Peyer's patch (tissue), 4 donors: Measurements from ENCODE around the gene HGF. TPM values are rescaled to one million over a fixed set of nuclear protein-coding genes. Genes with fewer than 3 reads are reported as not detected.

Source experiments
- DNase-seq, 3 donors: peaks; one replicate each; pipeline ENCODE4 v3.0.0-alpha.2; 2017 to 2019
- H3K27ac ChIP-seq, 4 donors: fragments of 200-600 bp; sonication (generic); one replicate each; pipeline ENCODE4 v1.5.1; 2016 to 2019
- H3K27me3 ChIP-seq, 2 donors: fragments of 200-600 bp; sonication (generic); one replicate each; pipeline ENCODE4 v1.5.1; 2019
- H3K36me3 ChIP-seq, 3 donors: fragments of 200-600 bp; sonication (generic); one replicate each; pipeline ENCODE4 v1.5.1; 2016 to 2019
- H3K4me1 ChIP-seq, 4 donors: fragments of 200-600 bp; sonication (generic); one replicate each; pipeline ENCODE4 v1.5.1; 2016 to 2019
- H3K4me3 ChIP-seq, 4 donors: fragments of 200-600 bp; sonication (generic); 1 replicate in 3 of 4; 2 replicates in 1 of 4; pipeline ENCODE4 v1.5.1; 2016 to 2019; ENCODE audit warnings: mild to moderate bottlenecking in 1 of 4
- H3K9me3 ChIP-seq, 4 donors: fragments of 200-600 bp; sonication (generic); one replicate each; pipeline ENCODE4 v1.5.1; 2016 to 2019; ENCODE audit warnings: mild to moderate bottlenecking in 1 of 4
- POLR2A ChIP-seq, 2 donors: fragments of 450-650 bp; IDR thresholded peaks; one replicate each; pipeline ENCODE4 v1.5.1; 2017; ENCODE audit warnings: antibody characterized with exemption in 2 of 2, mild to moderate bottlenecking in 2 of 2, moderate library complexity in 2 of 2
- total RNA-seq, 4 donors: library from RNA; depleted of rRNA; stranded (reverse); fragments of >200 nt; gene quantifications; one replicate each; pipeline ENCODE4 v1.1.0, GENCODE V29; 2016
- TF ChIP-seq, protein P1 (sequence below), 6 experiments: fragments of 450-650 bp in 4 of 6; fragments of 200-600 bp in 2 of 6; sonication (generic) in 1 of 6; IDR thresholded peaks; one replicate each; pipeline ENCODE4 v1.5.1; 2017 to 2019; ENCODE audit warnings: antibody characterized with exemption in 6 of 6, mild to moderate bottlenecking in 3 of 6, moderate library complexity in 1 of 6

The HGF gene
- total RNA-seq, 4 donors from 2014 or later: 0.88 to 5.0 (median 3.8) TPM

DNA sequence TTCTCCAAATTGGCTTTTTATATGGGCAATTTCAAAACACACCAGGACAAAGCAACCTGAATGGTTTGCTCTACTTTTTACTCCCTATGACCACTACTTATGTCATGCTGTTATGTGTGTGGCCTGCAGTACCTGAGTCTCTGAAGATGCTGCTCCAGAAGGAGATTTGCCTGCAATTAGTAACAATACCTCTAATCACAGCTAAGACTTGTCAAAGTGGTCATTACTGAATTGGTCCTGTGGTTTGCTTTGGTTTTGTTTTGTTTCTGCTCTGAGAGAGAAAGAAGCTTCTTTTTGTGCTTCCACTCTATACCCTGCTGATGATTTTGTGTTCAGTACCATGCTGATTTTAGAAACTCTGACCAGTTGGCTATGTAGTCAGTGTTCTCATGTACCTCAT, 25.5 kb downstream of the HGF start:
- H3K4me1 ChIP-seq: no peaks in the 10 kb centered on the region
- H3K9me3 ChIP-seq: no peaks in the 10 kb centered on the region
- H3K4me3 ChIP-seq: no peak overlapping the region
- no peak for DNase-seq
- no peak for TF ChIP-seq POLR2A (IDR thresholded peaks at IDR 0.05)
- TF ChIP-seq, protein P1, sequence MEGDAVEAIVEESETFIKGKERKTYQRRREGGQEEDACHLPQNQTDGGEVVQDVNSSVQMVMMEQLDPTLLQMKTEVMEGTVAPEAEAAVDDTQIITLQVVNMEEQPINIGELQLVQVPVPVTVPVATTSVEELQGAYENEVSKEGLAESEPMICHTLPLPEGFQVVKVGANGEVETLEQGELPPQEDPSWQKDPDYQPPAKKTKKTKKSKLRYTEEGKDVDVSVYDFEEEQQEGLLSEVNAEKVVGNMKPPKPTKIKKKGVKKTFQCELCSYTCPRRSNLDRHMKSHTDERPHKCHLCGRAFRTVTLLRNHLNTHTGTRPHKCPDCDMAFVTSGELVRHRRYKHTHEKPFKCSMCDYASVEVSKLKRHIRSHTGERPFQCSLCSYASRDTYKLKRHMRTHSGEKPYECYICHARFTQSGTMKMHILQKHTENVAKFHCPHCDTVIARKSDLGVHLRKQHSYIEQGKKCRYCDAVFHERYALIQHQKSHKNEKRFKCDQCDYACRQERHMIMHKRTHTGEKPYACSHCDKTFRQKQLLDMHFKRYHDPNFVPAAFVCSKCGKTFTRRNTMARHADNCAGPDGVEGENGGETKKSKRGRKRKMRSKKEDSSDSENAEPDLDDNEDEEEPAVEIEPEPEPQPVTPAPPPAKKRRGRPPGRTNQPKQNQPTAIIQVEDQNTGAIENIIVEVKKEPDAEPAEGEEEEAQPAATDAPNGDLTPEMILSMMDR (IDR thresholded peaks at IDR 0.05): no peak
- no peak overlapping the region for H3K27ac ChIP-seq
- no peaks in the 10 kb centered on the region for H3K36me3 ChIP-seq
- no peaks in the 10 kb centered on the region for H3K27me3 ChIP-seq

DNA sequence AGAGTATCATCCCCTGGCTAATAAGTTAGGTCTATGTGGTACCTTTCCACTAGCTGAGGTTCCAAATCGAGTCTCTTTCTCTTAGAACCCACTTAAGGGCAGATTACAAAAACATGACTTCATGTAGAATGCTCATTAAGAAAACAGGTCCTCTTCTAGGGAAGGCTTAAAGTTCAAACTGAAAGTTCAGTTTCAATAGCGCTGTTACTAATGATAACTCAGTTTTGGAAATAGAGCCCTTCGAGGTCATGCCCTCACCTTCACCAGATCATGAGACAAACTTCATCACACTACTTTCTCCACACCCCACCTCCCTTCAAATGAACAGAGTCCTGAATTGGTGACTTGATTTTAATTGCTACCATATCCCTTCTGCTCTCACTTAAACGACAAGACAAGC, 26.2 kb downstream of the HGF start:
- Histone ChIP-seq H3K27me3 (no peaks in the 10 kb centered on the region), H3K9me3 (no peaks in the 10 kb centered on the region), H3K27ac (no peak overlapping the region), H3K36me3 (no peaks in the 10 kb centered on the region), H3K4me3 (no peak overlapping the region), H3K4me1 (no peaks in the 10 kb centered on the region)
- no peak for TF ChIP-seq POLR2A (IDR thresholded peaks at IDR 0.05)
- TF ChIP-seq, protein P1 (IDR thresholded peaks at IDR 0.05): no peak
- no peak for DNase-seq

DNA sequence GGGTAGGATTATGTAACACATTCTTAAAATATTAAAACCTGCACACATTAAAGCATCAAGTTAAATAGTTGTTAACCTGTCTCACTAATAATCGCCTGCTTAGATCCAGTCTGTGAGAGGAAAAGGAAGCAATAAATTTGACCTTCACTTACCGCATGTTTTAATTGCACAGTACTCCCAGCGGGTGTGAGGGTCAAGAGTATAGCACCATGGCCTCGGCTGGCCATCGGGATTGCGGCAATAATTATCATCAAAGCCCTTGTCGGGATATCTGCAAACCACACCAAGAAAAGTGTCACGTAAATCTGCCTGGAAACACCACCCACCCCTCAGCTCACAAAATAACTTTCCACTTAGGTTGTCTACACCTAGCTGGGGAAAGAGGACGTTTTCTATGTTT, 26.6 kb downstream of the HGF start:
- no peaks in the 10 kb centered on the region for H3K4me1 ChIP-seq
- TF ChIP-seq, protein P1 (IDR thresholded peaks at IDR 0.05): no peak
- no peak for TF ChIP-seq POLR2A (IDR thresholded peaks at IDR 0.05)

DNA sequence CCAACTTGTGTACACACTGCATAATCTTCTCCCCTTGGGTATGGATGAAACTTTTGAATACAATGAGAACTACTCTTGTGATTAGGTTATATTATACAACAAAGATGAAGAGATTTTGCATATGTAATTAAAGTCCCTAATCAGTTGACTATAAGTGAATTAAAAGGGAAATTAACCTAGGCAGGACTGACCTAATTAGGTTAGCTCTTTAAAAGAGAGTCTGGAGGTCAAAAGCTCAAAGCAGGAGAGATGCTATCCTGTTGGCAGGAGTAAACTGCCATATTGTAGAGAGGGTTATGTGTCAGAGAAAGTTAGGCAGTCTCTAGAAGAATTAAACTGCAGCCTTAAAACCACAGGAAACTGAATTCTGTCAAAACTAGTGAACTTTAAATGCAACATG, 29.4 kb downstream of the HGF start:
- Histone ChIP-seq H3K4me1 (no peaks in the 10 kb centered on the region), H3K27ac (no peak overlapping the region), H3K9me3 (no peaks in the 10 kb centered on the region), H3K27me3 (no peaks in the 10 kb centered on the region), H3K36me3 (no peaks in the 10 kb centered on the region), H3K4me3 (no peak overlapping the region)
- TF ChIP-seq, protein P1 (IDR thresholded peaks at IDR 0.05): no peak
- no peak for TF ChIP-seq POLR2A (IDR thresholded peaks at IDR 0.05)
- DNase-seq: no peak

More for the DNA sequence above, 26.6 kb downstream of the HGF start:
- Histone ChIP-seq H3K27me3 (no peaks in the 10 kb centered on the region), H3K36me3 (no peaks in the 10 kb centered on the region), H3K27ac (no peak overlapping the region), H3K9me3 (no peaks in the 10 kb centered on the region), H3K4me3 (no peak overlapping the region)
- DNase-seq: no peak

DNA sequence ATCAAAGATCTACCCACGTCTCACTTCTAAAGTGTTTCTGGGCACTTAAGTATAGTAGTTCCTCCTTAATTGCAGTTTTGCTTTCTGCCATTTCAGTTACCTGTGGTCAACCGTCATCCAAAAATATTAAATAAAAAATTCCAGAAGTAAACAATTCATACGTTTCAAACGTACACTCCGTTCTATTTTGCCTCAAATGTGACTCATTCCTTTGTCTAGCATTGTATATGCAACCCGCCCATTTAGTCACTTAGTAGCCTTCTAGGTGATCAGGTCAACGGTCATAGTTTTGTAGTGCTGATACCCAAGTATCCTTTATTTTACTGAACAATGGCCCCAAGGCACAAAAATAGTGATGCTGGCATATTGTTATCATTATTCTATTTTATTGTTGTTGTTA, 33.8 kb downstream of the HGF start:
- Histone ChIP-seq H3K4me3 (no peak overlapping the region), H3K27me3 (no peaks in the 10 kb centered on the region), H3K36me3 (no peaks in the 10 kb centered on the region), H3K4me1 (no peaks in the 10 kb centered on the region), H3K27ac (no peak overlapping the region), H3K9me3 (no peaks in the 10 kb centered on the region)
- no peak for TF ChIP-seq POLR2A (IDR thresholded peaks at IDR 0.05)
- TF ChIP-seq, protein P1 (IDR thresholded peaks at IDR 0.05): no peak
- no peak for DNase-seq

DNA sequence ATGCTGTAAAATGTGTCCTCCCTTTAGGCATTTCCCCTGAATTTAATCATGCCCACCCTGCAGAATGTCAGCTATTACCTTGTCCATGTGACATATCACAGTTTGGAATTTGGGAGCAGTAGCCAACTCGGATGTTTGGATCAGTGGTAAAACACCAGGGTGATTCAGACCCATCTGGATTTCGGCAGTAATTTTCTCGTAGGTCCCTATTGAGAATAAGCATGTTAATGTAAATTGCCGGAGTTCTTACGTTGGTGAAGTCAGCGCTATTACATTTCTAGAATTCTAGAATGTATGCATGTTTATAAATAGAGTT, 44.1 kb downstream of the HGF start:
- H3K36me3 ChIP-seq: no peaks in the 10 kb centered on the region
- TF ChIP-seq, protein P1 (IDR thresholded peaks at IDR 0.05): no peak
- no peak for TF ChIP-seq POLR2A (IDR thresholded peaks at IDR 0.05)
- H3K4me1 ChIP-seq: no peaks in the 10 kb centered on the region
- no peaks in the 10 kb centered on the region for H3K9me3 ChIP-seq
- H3K4me3 ChIP-seq: no peak overlapping the region
- no peaks in the 10 kb centered on the region for H3K27me3 ChIP-seq
- H3K27ac ChIP-seq: no peak overlapping the region
- DNase-seq: no peak
